ENCODE measurements around the gene NOL9. TPM values are rescaled to one million over a fixed set of nuclear protein-coding genes. Genes with fewer than 3 reads are reported as not detected.

Gene NOL9
- polyA plus RNA-seq, 1 of the 3 experiments (the other 2 are of a cell fraction), result 7.1 TPM

- TF ChIP-seq MXI1 (IDR thresholded peaks at IDR 0.05; ENCODE audit: low read depth, low read length) (no peak), MEF2A (IDR thresholded peaks at IDR 0.05; ENCODE audit: borderline replicate concordance, low read depth) (no peak), TCF12 (IDR thresholded peaks at IDR 0.05) (no peak)
Observed at GRCh38 chr1:6570100-6570499, 15.8 kb upstream of the NOL9 start (continued).

- Histone ChIP-seq H3K36me3 (replicated peaks in 1 of 2; ENCODE audit: control insufficient read depth in 1 of 2, insufficient read depth in 2 of 2, low read length in 1 of 2) (no peaks in the 10 kb centered on the region), H2AFZ (ENCODE audit: low read depth) (no peak overlapping the region), H3K4me1 (ENCODE audit: control insufficient read depth in 1 of 2, insufficient read depth in 2 of 2, low read depth in 1 of 2, low read length in 1 of 2) (no peaks in the 10 kb centered on the region), H3K9ac (no peak overlapping the region), H3K27ac (ENCODE audit: low read depth in 2 of 2, low read length in 1 of 2) (no peak overlapping the region), H3K4me3 (ENCODE audit: low read depth in 2 of 2, low read length in 1 of 2) (no peak overlapping the region), H3K27me3 (ENCODE audit: insufficient read depth) (no peaks in the 10 kb centered on the region; the same call in 1 of the 2 replicates), H3K9me3 (no peaks in the 10 kb centered on the region), H3K9me2 (no peaks in the 10 kb centered on the region), H3K79me2 (ENCODE audit: insufficient read depth) (no peaks in the 10 kb centered on the region), H3F3A (replicated peaks; ENCODE audit: insufficient read depth) (no peaks in the 10 kb centered on the region), H4K20me1 (ENCODE audit: insufficient read depth) (no peaks in the 10 kb centered on the region), H3K4me2 (no peak overlapping the region)
- WGBS (ENCODE audit: low lambda C conversion rate), result 68% methylated on average over 11 of the region's 11 CpGs
- CTCF ChIA-PET, result interaction anchor here (0.8 to 2.6 kb wide), 2 partner anchors 15 to 131 kb away, joined by 3 to 13 read pairs; partner anchors contain the start of genes NOL9 and TAS1R1
- TF ChIP-seq EZH2phosphoT487 (IDR thresholded peaks at IDR 0.05; ENCODE audit: borderline replicate concordance, low read depth) (no peak), REST (IDR thresholded peaks at IDR 0.05; ENCODE audit: low read depth, low read length) (no peak), RCOR1 (IDR thresholded peaks at IDR 0.05; ENCODE audit: low read length) (no peak), POLR2AphosphoS5 (IDR thresholded peaks at IDR 0.05; ENCODE audit: low read depth, low read length) (no peak), EP300 (IDR thresholded peaks at IDR 0.05; ENCODE audit: borderline replicate concordance in 1 of 2, low read depth in 1 of 2, low read length in 1 of 2) (no peak), TAF1 (IDR thresholded peaks at IDR 0.05; ENCODE audit: borderline replicate concordance, low read depth, low read length) (no peak), USF2 (IDR thresholded peaks at IDR 0.05; ENCODE audit: borderline replicate concordance, low read depth, low read length) (no peak), FOXJ3 (CRISPR knock-in tag; IDR thresholded peaks at IDR 0.05) (no peak), CHD2 (IDR thresholded peaks at IDR 0.05; ENCODE audit: low read length, partially characterized antibody) (no peak), RXRA (IDR thresholded peaks at IDR 0.05; ENCODE audit: borderline replicate concordance, low read depth) (no peak), YY1 (IDR thresholded peaks at IDR 0.05; ENCODE audit: low read depth) (no peak), CTCF (IDR thresholded peaks at IDR 0.05) (no peak), MXI1 (IDR thresholded peaks at IDR 0.05; ENCODE audit: low read depth, low read length) (no peak), ZBTB33 (IDR thresholded peaks at IDR 0.05; ENCODE audit: borderline replicate concordance, low read depth) (no peak), GATA2 (CRISPR knock-in tag; IDR thresholded peaks at IDR 0.05) (no peak), NRF1 (IDR thresholded peaks at IDR 0.05; ENCODE audit: low read depth, low read length) (no peak), SIN3A (IDR thresholded peaks at IDR 0.05; ENCODE audit: borderline replicate concordance, low read depth, low read length) (no peak), NFIC (IDR thresholded peaks at IDR 0.05; ENCODE audit: borderline replicate concordance) (no peak)
- POLR2A ChIA-PET, result interaction anchor here (0.6 kb wide), 1 partner anchor 363 kb away, joined by 3 read pairs; the partner anchor contains the start of gene RNF207
- no peak for DNase-seq
Observed at GRCh38 chr1:6569033-6569432, 14.7 kb upstream of the NOL9 start.
